HUDEP-2 (cell line): ENCODE data around the gene CLIP4.

ENCODE experiments used
- DNase-seq, 76 experiments: peaks; one replicate each; lab custom pipeline; 2025; ENCODE audit not compliant: unreplicated experiment in 76 of 76; lab: John Stamatoyannopoulos, UW

CLIP4 gene

GRCh38 chr2:29182920-29183319 is 67.7 kb downstream of the CLIP4 start:
- no peak for DNase-seq

- DNase-seq = no peak
These were observed 69.3 kb downstream of the CLIP4 start for GRCh38 chr2:29184531-29184930.

DNA sequence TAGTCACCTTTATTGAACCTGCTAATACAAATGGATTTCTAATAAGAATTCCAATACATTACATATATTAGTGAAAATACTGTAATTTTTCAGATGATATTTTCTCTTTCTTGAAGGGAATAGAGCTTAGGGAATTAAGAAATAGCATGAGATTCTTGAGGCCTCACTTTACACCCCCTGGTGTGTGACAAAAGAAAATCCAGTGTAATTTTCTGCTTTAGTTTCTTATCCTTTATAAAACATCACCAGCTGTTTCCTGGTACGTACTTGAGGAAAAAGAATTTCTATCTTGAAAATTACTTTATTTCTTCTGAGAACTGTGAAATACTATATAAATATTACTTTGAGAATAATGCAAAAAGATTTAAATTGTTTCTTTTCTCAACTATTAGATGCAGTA is 71.6 kb downstream of the CLIP4 start:
- no peak for DNase-seq

GRCh38 chr2:29187926-29188325 is 72.7 kb downstream of the CLIP4 start:
- no peak for DNase-seq

DNA sequence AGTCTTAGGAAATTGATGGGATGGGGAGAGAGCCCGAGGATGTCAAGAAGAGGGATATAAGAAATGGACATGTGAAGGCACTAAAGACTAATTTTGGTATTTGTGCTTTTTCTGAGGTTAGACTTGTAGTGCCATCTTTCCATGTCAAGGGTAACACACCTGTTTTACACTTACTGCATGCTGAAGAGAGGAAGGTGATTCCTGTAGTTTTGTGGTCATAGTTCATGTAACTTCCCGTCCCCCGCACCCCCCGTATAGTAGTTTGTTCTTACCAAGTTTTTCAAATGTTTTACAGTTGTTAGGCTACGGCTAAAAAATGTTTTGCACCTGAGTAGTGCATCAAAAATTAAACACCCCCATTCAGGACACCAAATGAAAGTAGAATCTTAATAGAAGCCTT is 73.8 kb downstream of the CLIP4 start:
- DNase-seq = peak in 1 of 76 experiments; percentile 1

DNA sequence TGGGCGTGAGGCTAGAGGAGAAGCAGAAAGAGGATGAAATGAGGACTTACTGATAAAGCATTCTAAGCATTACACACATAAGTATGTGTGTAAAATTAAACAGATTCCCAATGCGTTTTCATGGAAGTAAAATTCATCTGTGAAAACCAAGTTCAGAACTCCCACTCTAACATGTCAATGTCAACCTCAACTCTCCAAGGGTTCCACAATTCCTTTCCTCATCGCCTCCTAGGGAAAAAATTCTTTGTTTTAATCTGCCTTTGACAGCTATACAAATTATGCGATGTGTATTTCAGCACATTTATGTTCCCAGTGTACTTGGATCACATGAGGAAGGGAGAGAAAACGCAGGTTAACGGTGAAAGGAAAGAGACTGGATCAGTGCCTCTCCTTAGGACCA is 76.6 kb downstream of the CLIP4 start:
- no peak for DNase-seq

DNA sequence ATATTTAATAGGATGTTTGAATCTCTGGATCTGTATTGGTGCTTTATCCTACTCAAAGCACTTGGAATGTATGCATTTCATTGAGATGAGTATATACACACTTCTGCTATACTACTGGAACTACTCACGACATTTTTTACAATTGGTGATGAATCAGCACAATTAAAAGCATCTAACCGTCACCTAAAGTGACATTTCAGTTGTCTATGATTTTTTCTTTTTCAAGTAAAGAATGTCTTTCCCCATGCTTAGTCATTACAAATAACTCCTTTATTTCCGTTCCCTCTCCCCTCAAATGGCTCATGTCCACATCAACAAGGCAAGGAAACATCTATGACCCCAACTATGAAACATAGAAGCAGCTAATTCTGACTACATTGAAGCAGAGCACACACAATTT is 77.3 kb downstream of the CLIP4 start:
- no peak for DNase-seq

GRCh38 chr2:29193111-29193510 is 77.9 kb downstream of the CLIP4 start:
- no peak for DNase-seq

- no peak for DNase-seq
These were observed 78.5 kb downstream of the CLIP4 start for GRCh38 chr2:29193681-29194080.

GRCh38 chr2:29195796-29196195 is 80.6 kb downstream of the CLIP4 start:
- DNase-seq = no peak

DNA sequence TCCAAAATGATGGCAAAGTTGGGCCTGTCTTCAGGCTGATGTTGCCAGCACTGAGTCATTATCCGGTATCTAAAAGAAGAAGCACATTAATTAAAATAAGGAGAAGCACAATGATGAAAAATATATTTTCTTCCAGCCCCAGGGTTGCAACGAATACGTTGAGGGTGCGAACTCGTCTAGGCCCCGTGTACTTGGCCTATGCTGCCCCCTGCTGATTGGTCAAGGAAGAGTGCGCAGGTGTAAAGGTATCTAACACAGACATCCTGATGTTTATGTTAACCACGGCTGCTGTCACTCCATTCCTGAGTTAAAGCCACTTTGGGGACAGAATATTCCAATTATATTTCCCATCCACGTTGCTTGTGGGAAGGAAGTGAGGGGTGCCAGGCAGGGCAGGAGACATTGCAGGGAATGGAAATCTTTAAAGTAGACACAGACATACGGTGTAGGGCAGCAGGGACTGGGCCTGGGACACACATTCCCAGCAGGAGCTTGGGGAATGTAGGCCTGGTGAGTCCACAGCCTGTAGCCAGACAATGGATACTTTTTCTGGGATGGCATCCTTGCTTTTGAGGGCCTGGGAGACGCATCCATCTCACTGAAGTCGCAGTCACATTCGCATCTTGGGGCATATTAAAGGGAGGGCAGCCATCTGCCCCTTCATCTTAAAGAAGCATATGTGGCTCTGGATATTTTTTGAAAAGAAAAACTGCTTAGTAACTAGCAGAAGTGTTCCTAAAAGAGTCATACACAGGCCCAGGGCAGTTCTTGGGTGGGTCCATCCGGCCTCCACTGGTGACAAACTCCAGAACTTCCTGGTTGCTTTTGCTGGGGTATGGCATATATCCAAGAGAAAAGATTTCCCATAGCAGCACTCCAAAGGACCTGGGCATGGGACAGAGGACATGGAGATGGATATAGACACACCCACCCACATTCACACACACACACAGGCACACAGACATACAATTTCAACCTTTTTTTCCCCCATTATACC is 81.9 kb downstream of the CLIP4 start:
- peak in 55 of 76 experiments; percentile 2 to 75 (median 35) for DNase-seq

DNA sequence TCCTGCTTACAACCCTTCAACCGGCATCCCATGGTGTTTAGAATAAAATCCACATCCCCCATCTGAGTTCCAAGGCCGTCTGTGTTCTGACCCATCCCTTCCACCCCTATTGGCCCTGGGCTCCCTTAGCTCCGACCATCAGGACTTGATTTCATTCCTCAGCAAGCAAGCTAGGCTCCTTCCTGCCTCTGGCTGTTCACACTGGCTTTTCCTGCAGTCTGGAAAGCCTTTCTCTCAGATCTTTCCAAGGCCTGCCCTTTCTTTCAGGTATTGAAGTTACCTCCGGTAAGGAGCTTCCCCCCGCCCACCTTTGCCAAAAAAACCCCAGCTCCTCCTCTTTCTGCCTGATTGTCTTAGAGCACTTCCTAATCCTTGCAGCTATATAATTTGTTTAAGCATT is 86.8 kb downstream of the CLIP4 start:
- DNase-seq = no peak

- DNase-seq = no peak
These were observed 87.7 kb downstream of the CLIP4 start for GRCh38 chr2:29202819-29203495.

DNA sequence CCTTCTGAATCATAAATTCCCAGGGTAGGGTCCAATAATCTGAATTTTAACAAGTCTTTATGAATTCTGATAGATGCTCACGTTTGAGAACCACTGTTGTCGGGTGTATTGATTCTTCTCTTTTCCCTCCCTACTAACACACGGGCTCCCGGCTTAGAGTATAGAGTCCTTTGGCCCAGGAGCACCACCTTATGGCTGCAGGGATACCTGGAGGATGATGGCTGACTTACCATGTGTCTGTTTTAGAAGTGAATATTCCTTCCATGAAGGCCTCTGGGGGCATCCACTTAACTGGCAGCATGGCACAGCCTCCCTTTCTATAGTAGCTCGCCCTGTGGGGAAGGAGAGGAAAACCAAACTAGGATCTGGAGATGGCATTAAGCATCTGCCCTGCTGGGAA is 91.7 kb downstream of the CLIP4 start:
- no peak for DNase-seq

DNA sequence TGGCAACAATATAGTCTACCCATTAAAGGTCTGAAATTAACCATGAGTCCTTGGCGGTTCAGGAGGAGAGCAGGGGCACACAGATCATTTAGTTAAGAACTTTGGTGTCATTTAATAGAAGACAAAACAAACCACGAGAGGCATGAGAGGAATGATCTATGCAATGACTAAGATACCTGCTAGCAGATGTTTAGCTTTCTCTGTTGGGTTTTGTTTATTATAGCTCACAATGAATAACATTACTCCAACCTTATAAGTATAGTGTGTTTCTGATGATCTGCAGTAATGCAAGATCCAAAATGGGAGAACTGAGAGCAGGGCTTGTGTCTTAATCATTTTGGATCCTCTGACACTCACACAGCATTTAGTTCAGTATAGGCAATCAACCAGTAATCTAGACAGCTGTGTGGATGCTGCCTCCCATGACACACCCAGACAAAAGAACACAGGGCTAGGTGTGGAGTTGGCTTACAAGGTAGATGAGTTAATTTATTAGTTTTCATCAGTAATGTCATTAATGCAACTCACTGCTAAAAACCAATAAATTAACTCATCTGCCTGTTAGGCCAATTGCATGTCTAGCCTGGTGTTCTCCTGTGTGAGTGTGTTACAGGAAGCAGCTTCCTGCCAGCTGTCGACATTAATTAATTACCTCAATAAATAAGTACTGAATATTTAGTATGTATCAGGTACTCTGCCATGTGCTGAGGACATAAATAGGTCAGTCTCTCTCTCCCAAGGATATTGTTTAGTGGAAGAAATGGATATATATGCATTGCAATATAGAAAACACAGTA is 92.3 kb downstream of the CLIP4 start:
- DNase-seq = no peak

DNA sequence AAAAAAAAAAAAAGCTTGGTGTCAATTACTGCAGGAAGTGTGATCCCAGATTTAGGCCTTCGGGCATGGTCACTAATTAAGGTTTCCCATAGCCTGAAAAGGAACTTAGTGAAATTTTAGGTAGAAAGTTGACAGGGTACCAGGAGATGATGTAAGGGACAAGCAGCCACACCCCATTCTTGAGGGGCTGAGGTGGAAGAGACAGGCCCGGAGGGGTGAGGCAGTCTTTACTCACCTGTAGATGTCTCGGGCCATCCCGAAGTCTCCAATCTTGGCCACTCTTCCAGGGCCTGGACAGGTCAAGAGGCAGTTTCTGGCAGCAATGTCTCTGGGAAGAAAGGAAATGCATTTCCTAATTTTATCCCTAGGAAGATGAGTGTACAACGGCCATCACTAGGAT is 94.3 kb downstream of the CLIP4 start:
- DNase-seq = no peak

GRCh38 chr2:29212009-29212408 is 96.8 kb downstream of the CLIP4 start:
- DNase-seq = no peak

- DNase-seq = no peak
These were observed 98.7 kb downstream of the CLIP4 start for GRCh38 chr2:29213888-29214291.

DNA sequence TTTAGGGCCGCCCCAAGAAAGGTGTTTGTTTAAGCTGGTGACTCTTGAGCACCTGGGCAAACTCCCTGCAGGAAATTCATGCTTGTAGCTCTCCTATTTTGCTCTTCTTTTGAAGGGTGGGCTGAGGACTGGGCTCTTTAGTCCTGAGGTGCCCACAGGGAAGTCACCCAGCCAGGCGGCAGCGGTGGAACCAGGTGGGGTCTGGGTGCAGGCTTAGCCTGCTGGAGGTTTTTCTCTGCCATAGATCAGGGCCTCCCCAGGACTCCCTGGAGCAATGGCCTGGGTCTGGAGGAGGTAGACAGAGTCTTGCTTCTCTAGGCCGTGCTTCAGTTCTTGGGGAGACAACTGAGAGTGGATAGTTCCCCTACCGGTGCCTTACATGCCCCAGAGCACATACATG is 99.9 kb downstream of the CLIP4 start:
- no peak for DNase-seq

- DNase-seq = no peak
These were observed 100.8 kb downstream of the CLIP4 start for GRCh38 chr2:29215739-29216608.
